ENCODE measurements around the gene CEP164. TPM values are rescaled to one million over a fixed set of nuclear protein-coding genes. Genes with fewer than 3 reads are reported as not detected.
A peak's percentile ranks its signal among the peaks of the same experiment; 100 is the strongest.
"Not testable (repeated sequence)": the region's sequence is repeated elsewhere in the genome, so short reads cannot be mapped to it uniquely, and the experiment has no call there.

The CEP164 gene
- total RNA-seq, 1 donor from 2014 or later: 5.9 TPM

GRCh38 chr11:117314840-117315239 is 12.8 kb upstream of the CEP164 start:
- Histone ChIP-seq H3K27me3 (ENCODE audit: low read depth) (no peaks in the 10 kb centered on the region), H3K36me3 (no peaks in the 10 kb centered on the region), H3K9me3 (replicated peaks) (no peaks in the 10 kb centered on the region), H3K4me3 (peak overlapping the region; percentile 80), H3K27ac (replicated peaks) (no peak overlapping the region), H3K4me1 (peaks cover 29% of the 10 kb centered on the region)
- intact Hi-C loops (cut with micrococcal nuclease): no loop called here
- no peak for DNase-seq
- TF ChIP-seq, protein P1, sequence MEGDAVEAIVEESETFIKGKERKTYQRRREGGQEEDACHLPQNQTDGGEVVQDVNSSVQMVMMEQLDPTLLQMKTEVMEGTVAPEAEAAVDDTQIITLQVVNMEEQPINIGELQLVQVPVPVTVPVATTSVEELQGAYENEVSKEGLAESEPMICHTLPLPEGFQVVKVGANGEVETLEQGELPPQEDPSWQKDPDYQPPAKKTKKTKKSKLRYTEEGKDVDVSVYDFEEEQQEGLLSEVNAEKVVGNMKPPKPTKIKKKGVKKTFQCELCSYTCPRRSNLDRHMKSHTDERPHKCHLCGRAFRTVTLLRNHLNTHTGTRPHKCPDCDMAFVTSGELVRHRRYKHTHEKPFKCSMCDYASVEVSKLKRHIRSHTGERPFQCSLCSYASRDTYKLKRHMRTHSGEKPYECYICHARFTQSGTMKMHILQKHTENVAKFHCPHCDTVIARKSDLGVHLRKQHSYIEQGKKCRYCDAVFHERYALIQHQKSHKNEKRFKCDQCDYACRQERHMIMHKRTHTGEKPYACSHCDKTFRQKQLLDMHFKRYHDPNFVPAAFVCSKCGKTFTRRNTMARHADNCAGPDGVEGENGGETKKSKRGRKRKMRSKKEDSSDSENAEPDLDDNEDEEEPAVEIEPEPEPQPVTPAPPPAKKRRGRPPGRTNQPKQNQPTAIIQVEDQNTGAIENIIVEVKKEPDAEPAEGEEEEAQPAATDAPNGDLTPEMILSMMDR (IDR thresholded peaks at IDR 0.05; ENCODE audit: borderline replicate concordance): no peak

- intact Hi-C loops (cut with micrococcal nuclease): no loop called here
- no peaks in the 10 kb centered on the region for H3K27me3 ChIP-seq (ENCODE audit: low read depth)
- H3K36me3 ChIP-seq: no peaks in the 10 kb centered on the region
- H3K27ac ChIP-seq (replicated peaks): peak overlapping the region; percentile 79
- peaks cover 29% of the 10 kb centered on the region for H3K4me1 ChIP-seq
- H3K9me3 ChIP-seq (replicated peaks): no peaks in the 10 kb centered on the region
- peak overlapping the region; percentile 80 for H3K4me3 ChIP-seq
- TF ChIP-seq, protein P1 (IDR thresholded peaks at IDR 0.05; ENCODE audit: borderline replicate concordance): no peak
- DNase-seq: no peak
Observed at GRCh38 chr11:117315285-117316196, 12.1 kb upstream of the CEP164 start.

DNA sequence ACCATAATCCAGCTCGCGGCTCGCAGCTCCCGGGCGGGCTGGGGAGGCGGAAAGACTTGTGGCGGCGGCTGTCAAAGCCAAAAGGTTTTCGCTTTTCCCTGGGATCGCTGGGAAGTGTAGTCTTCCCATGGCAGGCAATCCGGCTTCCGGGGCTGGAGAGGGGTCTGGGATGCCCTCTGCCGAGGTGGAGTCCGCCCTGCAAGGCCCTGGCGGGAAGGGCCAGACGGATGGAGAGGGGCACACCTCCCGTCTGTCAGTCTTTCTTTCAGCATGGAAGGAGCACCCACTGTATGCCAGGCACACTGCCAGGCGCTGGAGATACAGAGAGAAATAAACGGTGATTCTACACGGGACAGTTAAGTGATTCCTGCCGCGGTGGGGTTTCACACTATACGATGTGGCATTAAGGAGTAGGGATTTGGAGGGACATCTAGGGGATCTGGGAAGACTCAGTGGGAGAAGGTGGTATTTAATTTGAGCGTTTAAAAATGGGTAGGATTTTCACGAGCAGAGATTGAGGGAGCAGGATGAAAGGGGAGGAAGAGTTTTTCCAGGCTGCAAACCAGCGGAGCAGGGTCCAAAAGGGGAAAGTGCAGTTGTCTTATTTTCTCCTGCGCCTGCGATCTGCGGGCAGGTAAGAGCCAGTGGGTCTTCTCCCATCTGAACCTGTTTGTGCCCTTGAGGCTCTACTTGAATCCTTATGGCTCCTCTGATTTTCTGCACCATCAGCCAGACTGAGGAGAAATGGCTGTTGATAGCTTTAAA is 11.3 kb upstream of the CEP164 start, which contains the start of gene BACE1:
TSS of gene BACE1 (minus strand) at position 60 of the 765 bp plus-strand sequence. CDS start 461 bp downstream, outside the sequence.
- TF ChIP-seq, protein P1 (IDR thresholded peaks at IDR 0.05; ENCODE audit: borderline replicate concordance): peak; percentile 45
- peak; percentile 84 for DNase-seq
- Histone ChIP-seq H3K36me3 (no peaks in the 10 kb centered on the region), H3K27ac (replicated peaks) (peak within 1 kb of the TSS; percentile 79), H3K9me3 (replicated peaks) (no peaks in the 10 kb centered on the region), H3K4me1 (peaks cover 29% of the 10 kb centered on the region), H3K4me3 (peak within 1 kb of the TSS; percentile 80), H3K27me3 (ENCODE audit: low read depth) (no peaks in the 10 kb centered on the region)
- intact Hi-C loops (cut with micrococcal nuclease): no loop called here

- intact Hi-C loops (cut with micrococcal nuclease): no loop called here
- no peaks in the 10 kb centered on the region for H3K9me3 ChIP-seq (replicated peaks)
- DNase-seq: no peak
- TF ChIP-seq, protein P1 (IDR thresholded peaks at IDR 0.05; ENCODE audit: borderline replicate concordance): no peak
- no peak overlapping the region for H3K27ac ChIP-seq (replicated peaks)
- no peaks in the 10 kb centered on the region for H3K36me3 ChIP-seq
- H3K27me3 ChIP-seq (ENCODE audit: low read depth): no peaks in the 10 kb centered on the region
- H3K4me1 ChIP-seq: peaks cover 29% of the 10 kb centered on the region
- H3K4me3 ChIP-seq: no peak overlapping the region
Observed at GRCh38 chr11:117318738-117319137, 8.9 kb upstream of the CEP164 start.

DNA sequence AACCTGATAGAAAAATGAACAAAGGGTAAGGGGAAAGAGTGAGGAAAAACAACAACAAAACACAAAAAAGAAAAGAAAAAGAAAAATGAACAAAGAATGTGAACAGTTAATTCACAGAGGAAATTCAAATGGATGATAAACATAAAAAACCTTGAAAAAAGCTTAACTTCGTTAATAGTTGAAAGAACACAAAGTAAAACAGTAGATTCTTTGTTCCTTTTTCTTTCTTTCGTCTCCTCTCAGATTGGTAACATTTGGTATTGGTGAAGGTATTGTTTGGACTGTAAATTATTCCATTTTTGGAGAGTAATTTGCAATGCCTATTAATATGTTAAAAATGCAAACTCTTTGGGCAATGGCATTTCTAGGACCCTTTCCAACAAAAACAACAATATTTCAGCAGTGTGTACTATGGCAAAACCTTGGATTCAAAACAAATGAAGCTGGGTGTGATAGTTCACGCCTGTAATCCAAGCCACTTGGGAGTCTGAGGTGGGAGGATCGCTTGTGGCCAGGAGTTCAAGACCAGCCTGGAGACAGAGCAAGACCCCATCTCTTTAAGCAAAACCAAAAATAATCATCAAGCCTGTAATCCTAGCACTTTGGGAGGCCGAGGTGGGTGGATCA is 8.3 kb upstream of the CEP164 start:
- intact Hi-C loops (cut with micrococcal nuclease): no loop called here
- TF ChIP-seq, protein P1 (IDR thresholded peaks at IDR 0.05; ENCODE audit: borderline replicate concordance): no peak

GRCh38 chr11:117327255-117327566 is 443 bp upstream of the CEP164 start:
- H3K27me3 ChIP-seq (ENCODE audit: low read depth); DNase-seq; H3K9me3 ChIP-seq (replicated peaks); intact Hi-C loops (cut with micrococcal nuclease); H3K36me3 ChIP-seq: not testable (repeated sequence)
- H3K27ac ChIP-seq (replicated peaks): peak overlapping the region; percentile 92
- peak overlapping the region; percentile 84 for H3K4me3 ChIP-seq
- H3K4me1 ChIP-seq: peaks cover 19% of the 10 kb centered on the region

More for the DNA sequence above, 8.3 kb upstream of the CEP164 start:
- no peak overlapping the region for H3K27ac ChIP-seq (replicated peaks)
- DNase-seq: no peak
- no peaks in the 10 kb centered on the region for H3K36me3 ChIP-seq
- H3K9me3 ChIP-seq (replicated peaks): no peaks in the 10 kb centered on the region
- H3K4me3 ChIP-seq: no peak overlapping the region
- H3K4me1 ChIP-seq: peaks cover 23% of the 10 kb centered on the region
- no peaks in the 10 kb centered on the region for H3K27me3 ChIP-seq (ENCODE audit: low read depth)

Measured in left ventricle myocardium inferior (tissue), 1 donor.